Transverse colon (tissue), 4 donors: Measurements from ENCODE around the gene METTL14. TPM values are rescaled to one million over a fixed set of nuclear protein-coding genes. Genes with fewer than 3 reads are reported as not detected.
A peak's percentile ranks its signal among the peaks of the same experiment; 100 is the strongest.

Source experiments
- DNase-seq: peaks from one replicate; pipeline ENCODE4 v3.0.0-alpha.2; 2019
- H3K27ac ChIP-seq, 4 donors: fragments of 200-600 bp; sonication (generic); 2 replicates each; pipeline ENCODE4 v1.5.1; 2016 to 2018; ENCODE audit warnings: inconsistent platforms in 4 of 4
- H3K27me3 ChIP-seq: fragments of 200-600 bp; sonication (generic); 2 replicates; pipeline ENCODE4 v1.5.1; 2017; ENCODE audit warnings: inconsistent platforms
- H3K36me3 ChIP-seq, 4 donors: fragments of 200-600 bp; sonication (generic); 2 replicates each; pipeline ENCODE4 v1.5.1; 2017 to 2019; ENCODE audit warnings: inconsistent platforms in 4 of 4
- H3K4me1 ChIP-seq, 4 donors: fragments of 200-600 bp; sonication (generic); 2 replicates each; pipeline ENCODE4 v1.5.1; 2017 to 2020; ENCODE audit warnings: inconsistent platforms in 4 of 4
- H3K4me3 ChIP-seq, 4 donors: fragments of 200-600 bp; sonication (generic); 1 replicate in 1 of 4; 2 replicates in 3 of 4; pipeline versions ENCODE4 v1.5.1 to v1.6.1; 2017 to 2019; ENCODE audit warnings: inconsistent platforms in 4 of 4
- H3K9me3 ChIP-seq, 2 donors: fragments of 200-600 bp; sonication (generic); 2 replicates each; pipeline ENCODE4 v1.5.1; 2017 to 2019; ENCODE audit warnings: inconsistent platforms in 2 of 2
- EP300 ChIP-seq: sonication (generic); formaldehyde crosslinking; IDR thresholded peaks from one replicate; pipeline ENCODE4 v1.6.1; 2017; ENCODE audit warnings: antibody characterized with exemption, low read depth
- POLR2A ChIP-seq: fragments of 450-650 bp; IDR thresholded peaks from one replicate; pipeline ENCODE4 v1.6.1; 2016; ENCODE audit warnings: antibody characterized with exemption, mild to moderate bottlenecking, moderate library complexity
- POLR2AphosphoS5 ChIP-seq, 3 donors: sonication (generic); formaldehyde crosslinking; IDR thresholded peaks; one replicate each; pipeline ENCODE4 v1.6.1; 2016; ENCODE audit warnings: antibody characterized with exemption in 3 of 3
- WGBS, 2 donors: methylation state at CpG; one replicate each; pipeline ENCODE4 v1.1.5; 2018; ENCODE audit warnings: low coverage in 1 of 2; 5-methylcytosine and 5-hydroxymethylcytosine counted together
- in situ Hi-C, 4 donors: fragments of 200-750 bp; cut with MboI; loops; one replicate each; pipeline versions ENCODE4 v1.15.0 to v1.15.1; 2017; ENCODE audit warnings: low sequenced_read_pairs in 3 of 4, low pct_ligation_motif_present in 1 of 4, low pct_unique_long_range_greater_than_20kb in 1 of 4
- intact Hi-C: fragments of 100-400 bp; cut with DNase I; formaldehyde crosslinking; loops from one replicate; pipeline ENCODE4 v1.15.1; 2023; ENCODE audit warnings: low total_unique reads
- total RNA-seq, 4 donors: library from RNA; depleted of rRNA; stranded (reverse); fragments of >200 nt; gene quantifications; one replicate each; pipeline ENCODE4 v1.1.0, GENCODE V29; 2016
- TF ChIP-seq, protein P1 (sequence below), 5 experiments: fragments of 200-600 bp in 3 of 5; fragments of 450-650 bp in 2 of 5; sonication (generic) in 3 of 5; IDR thresholded peaks; 1 replicate in 2 of 5; 2 replicates in 3 of 5; pipeline ENCODE4 v1.5.1; 2016 to 2017; ENCODE audit warnings: antibody characterized with exemption in 5 of 5, inconsistent platforms in 3 of 5, mild to moderate bottlenecking in 2 of 5, moderate library complexity in 1 of 5

Gene METTL14
- total RNA-seq, 4 donors from 2014 or later, result 9.8 to 43.0 (median 27.6) TPM

DNA sequence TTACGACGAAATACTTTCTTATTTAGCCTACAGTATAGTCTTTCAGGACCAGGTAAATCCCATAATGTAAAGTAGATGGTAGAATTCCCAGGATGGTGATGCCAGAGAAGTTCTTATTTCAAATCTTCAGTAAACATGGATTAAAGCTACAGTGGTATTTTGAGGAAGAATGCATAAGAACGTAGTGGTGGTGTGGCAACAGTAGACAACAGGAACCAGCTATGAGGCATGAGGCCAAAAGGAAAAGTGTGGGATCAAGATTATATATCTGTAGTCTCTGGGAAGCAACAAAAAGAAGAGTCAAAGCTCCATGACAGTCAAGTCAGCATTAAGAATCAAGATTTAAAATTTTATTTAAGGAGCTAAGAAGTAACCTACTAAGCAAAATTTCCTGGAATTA is 60.2 kb downstream of the METTL14 start:
- Histone ChIP-seq H3K4me3 (no peak overlapping the region), H3K36me3 (peaks cover 0 to 11% (median 0%) of the 10 kb centered on the region in 4 donors), H3K27me3 (no peaks in the 10 kb centered on the region), H3K27ac (peak overlapping the region; percentile 30 to 70 (median 66)), H3K9me3 (no peaks in the 10 kb centered on the region), H3K4me1 (peaks cover 0 to 18% (median 4%) of the 10 kb centered on the region in 4 donors)
- no peak for TF ChIP-seq POLR2A
- TF ChIP-seq, protein P1, sequence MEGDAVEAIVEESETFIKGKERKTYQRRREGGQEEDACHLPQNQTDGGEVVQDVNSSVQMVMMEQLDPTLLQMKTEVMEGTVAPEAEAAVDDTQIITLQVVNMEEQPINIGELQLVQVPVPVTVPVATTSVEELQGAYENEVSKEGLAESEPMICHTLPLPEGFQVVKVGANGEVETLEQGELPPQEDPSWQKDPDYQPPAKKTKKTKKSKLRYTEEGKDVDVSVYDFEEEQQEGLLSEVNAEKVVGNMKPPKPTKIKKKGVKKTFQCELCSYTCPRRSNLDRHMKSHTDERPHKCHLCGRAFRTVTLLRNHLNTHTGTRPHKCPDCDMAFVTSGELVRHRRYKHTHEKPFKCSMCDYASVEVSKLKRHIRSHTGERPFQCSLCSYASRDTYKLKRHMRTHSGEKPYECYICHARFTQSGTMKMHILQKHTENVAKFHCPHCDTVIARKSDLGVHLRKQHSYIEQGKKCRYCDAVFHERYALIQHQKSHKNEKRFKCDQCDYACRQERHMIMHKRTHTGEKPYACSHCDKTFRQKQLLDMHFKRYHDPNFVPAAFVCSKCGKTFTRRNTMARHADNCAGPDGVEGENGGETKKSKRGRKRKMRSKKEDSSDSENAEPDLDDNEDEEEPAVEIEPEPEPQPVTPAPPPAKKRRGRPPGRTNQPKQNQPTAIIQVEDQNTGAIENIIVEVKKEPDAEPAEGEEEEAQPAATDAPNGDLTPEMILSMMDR (IDR thresholded peaks at IDR 0.05), result no peak
- TF ChIP-seq POLR2AphosphoS5 (IDR thresholded peaks at IDR 0.05), result no peak
- TF ChIP-seq EP300, result no peak
- intact Hi-C loops, result loop anchor here (10.0 kb wide), 1 partner anchor 149 kb away; no protein-coding TSS in a partner anchor
- no peak for DNase-seq
- WGBS, 2 donors, result 77 to 80% methylated on average over 3 of the region's 3 CpGs
- in situ Hi-C loops, result loop anchor here in 1 of 4 donors (25.0 kb wide), 1 partner anchor 542 kb away; no protein-coding TSS in a partner anchor

DNA sequence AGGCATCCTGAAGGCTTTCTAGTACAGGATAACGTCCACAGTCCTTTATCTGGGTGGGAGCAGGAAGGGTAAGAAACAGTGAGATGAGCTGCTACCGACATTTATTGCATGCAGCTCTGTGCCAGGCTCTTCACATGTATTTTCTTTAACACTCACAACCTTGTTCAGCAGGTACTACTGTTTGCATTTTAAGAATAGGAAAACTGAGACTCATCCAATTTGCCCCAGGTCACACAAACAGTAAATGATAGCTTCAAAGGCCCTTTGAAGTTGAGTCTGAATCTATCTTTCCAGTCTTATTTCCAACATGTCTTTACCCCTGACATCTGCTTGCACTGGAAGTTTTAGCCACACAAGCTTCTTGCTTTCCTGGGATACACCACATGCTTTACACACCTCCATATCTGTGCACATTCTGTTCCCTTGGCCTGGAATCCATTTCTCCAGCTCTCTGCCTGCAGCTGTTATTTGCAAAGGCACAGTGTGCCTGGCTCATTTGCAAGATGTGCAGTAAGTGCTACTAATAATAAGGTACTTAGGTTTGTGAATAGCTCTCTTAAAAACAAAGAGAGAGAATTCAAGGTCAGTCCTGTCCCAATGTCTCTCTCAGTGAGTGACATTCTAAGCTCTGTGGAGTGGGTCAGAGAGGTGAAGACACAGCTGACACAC is 61.2 kb downstream of the METTL14 start:
- H3K4me1 ChIP-seq, result peaks cover 0 to 16% (median 4%) of the 10 kb centered on the region in 4 donors
- peaks cover 0 to 14% (median 0%) of the 10 kb centered on the region in 4 donors for H3K36me3 ChIP-seq
- no peak overlapping the region for H3K4me3 ChIP-seq
- H3K27me3 ChIP-seq, result no peaks in the 10 kb centered on the region
- peak in 1 of 3 donors; percentile 38 for TF ChIP-seq POLR2AphosphoS5 (IDR thresholded peaks at IDR 0.05)
- no peak for TF ChIP-seq POLR2A
- intact Hi-C loops (loop anchor here (10.0 kb wide), 1 partner anchor 148 kb away; no protein-coding TSS in a partner anchor), in situ Hi-C loops (loop anchor here in 1 of 4 donors (25.0 kb wide), 1 partner anchor 541 kb away; no protein-coding TSS in a partner anchor)
- peak overlapping the region in 3 of 4 donors; percentile 62 to 70 (median 69) for H3K27ac ChIP-seq
- WGBS, 2 donors, result 0 to 51% methylated on average over 2 of the region's 2 CpGs
- H3K9me3 ChIP-seq, result no peaks in the 10 kb centered on the region
- no peak for DNase-seq

DNA sequence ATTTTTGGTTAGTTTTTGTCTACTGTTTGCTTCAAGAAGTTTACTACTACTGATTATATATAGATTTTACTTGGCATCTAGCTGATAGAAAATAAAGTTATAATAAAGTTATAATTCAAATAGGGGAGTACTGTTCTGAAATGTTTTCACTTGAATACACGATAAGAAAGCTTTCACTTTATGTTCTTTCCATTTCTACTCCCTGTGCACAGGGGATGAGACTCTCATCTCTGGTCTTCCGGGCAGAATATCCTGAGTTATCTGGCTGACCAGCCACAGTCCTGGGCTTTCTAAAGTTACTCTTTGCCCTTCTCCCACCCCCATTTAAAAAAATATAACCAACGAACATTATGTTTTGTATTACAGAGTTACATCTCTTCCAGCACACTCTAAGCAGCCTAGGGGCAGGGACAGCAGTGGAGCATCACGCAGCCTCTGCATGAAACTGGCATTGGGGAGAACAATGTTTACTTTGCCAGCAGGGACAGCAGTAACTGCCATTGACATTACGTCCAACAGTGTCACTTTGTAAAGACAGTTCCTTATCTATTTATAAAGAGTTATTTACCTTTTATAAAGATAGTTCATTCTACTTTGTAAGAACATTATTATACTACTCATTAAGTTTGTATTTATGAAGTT is 64.3 kb downstream of the METTL14 start:
- intact Hi-C loops, result loop anchor here (10.0 kb wide), 1 partner anchor 145 kb away; no protein-coding TSS in a partner anchor
- no peaks in the 10 kb centered on the region for H3K9me3 ChIP-seq
- peak overlapping the region; percentile 40 to 80 (median 64) for H3K27ac ChIP-seq
- WGBS, 2 donors, result 73 to 77% methylated on average over 5 of the region's 5 CpGs
- peak overlapping the region in 1 of 4 donors; percentile 20 for H3K4me3 ChIP-seq
- in situ Hi-C loops, result loop anchor here in 1 of 4 donors (25.0 kb wide), 1 partner anchor 538 kb away; no protein-coding TSS in a partner anchor
- H3K27me3 ChIP-seq, result no peaks in the 10 kb centered on the region
- peaks cover 0 to 37% (median 7%) of the 10 kb centered on the region in 4 donors for H3K4me1 ChIP-seq
- peaks cover 0 to 11% (median 0%) of the 10 kb centered on the region in 4 donors for H3K36me3 ChIP-seq
- TF ChIP-seq EP300 (no peak), POLR2AphosphoS5 (IDR thresholded peaks at IDR 0.05) (no peak), POLR2A (no peak)
- TF ChIP-seq, protein P1 (IDR thresholded peaks at IDR 0.05), result no peak
- DNase-seq, result no peak

DNA sequence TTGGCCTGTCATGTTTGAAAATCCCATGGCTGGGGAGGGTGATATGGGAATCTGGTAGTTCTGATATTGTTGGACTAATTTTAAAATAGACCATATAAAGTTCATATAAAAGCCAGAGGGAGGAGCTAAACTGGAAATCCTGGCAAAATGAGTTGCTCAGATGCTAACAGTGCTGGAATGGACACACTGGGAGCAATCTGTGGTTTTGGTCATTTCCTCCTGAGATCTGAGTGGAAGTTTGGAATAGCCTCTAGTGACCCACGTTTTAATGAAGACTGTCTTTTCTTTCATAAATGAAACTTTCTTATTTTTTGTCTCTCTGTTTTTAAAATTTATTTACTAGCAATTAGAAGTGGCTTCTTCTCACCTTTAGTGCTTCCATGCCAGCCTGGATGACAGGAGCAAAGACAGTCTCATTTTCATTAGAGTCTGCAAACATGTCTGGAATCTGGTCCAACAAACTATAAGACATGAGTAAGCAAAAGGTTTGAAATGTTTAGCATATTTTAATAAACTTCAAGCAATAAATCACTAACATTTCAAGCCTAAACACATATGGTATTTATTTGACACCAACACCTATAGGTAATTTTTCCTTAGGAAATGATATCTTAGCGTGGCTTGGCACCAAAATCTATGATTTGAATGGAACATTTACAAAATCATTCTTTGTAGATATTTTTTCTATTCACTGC is 66.6 kb downstream of the METTL14 start:
- in situ Hi-C loops (loop anchor here in 1 of 4 donors (25.0 kb wide), 2 partner anchors 136 to 236 kb away; partner anchors contain the start of gene SYNPO2), intact Hi-C loops (no loop called here)
- DNase-seq, result no peak
- TF ChIP-seq POLR2AphosphoS5 (IDR thresholded peaks at IDR 0.05) (no peak), POLR2A (no peak), EP300 (no peak)
- TF ChIP-seq, protein P1 (IDR thresholded peaks at IDR 0.05), result no peak
- no peaks in the 10 kb centered on the region for H3K27me3 ChIP-seq
- peaks cover 0 to 46% (median 4%) of the 10 kb centered on the region in 4 donors for H3K4me1 ChIP-seq
- H3K9me3 ChIP-seq, result no peaks in the 10 kb centered on the region
- 84 to 100% methylated on average over 1 to 2 of the region's 2 CpGs for WGBS, 2 donors
- H3K27ac ChIP-seq, result peak overlapping the region; percentile 16 to 81 (median 72)
- peaks cover 0 to 8% (median 0%) of the 10 kb centered on the region in 4 donors for H3K36me3 ChIP-seq
- no peak overlapping the region for H3K4me3 ChIP-seq
